SK-N-SH treated with all-trans-retinoic acid at 6 μM for 48 hours (cell line): Measurements from ENCODE around the gene COX4I1.

ENCODE experiments used
- ARNTL ChIP-seq: fragments of 450-650 bp; formaldehyde crosslinking; IDR thresholded peaks from 2 replicates; pipeline ENCODE4 v1.5.0; 2020; ENCODE audit warnings: low read depth, mild to moderate bottlenecking, moderate library complexity, borderline replicate concordance
- PATZ1 ChIP-seq: fragments of 250-450 bp; sonication (Bioruptor Pico); IDR thresholded peaks from 2 replicates; pipeline ENCODE4 v1.8.0; 2020; ENCODE audit warnings: mild to moderate bottlenecking, moderate library complexity, borderline replicate concordance
- RARB ChIP-seq: fragments of 250-450 bp; sonication (Bioruptor Pico); IDR thresholded peaks from 2 replicates; pipeline ENCODE4 v1.8.0; 2021; ENCODE audit warnings: mild to moderate bottlenecking, moderate library complexity
- SNAI2 ChIP-seq: fragments of 250-450 bp; sonication (Bioruptor Pico); IDR thresholded peaks from 2 replicates; pipeline ENCODE4 v1.5.0; 2020; ENCODE audit warnings: mild to moderate bottlenecking, moderate library complexity
- ZFP3 ChIP-seq: fragments of 250-450 bp; sonication (Bioruptor Pico); IDR thresholded peaks from 2 replicates; pipeline ENCODE4 v1.5.0; 2020; ENCODE audit warnings: mild to moderate bottlenecking, moderate library complexity
- ZFP30 ChIP-seq: fragments of 450-650 bp; formaldehyde crosslinking; IDR thresholded peaks from 2 replicates; pipeline ENCODE4 v1.5.0; 2022; ENCODE audit warnings: mild to moderate bottlenecking, moderate library complexity

- no peak for TF ChIP-seq RARB (CRISPR knock-in tag)
- TF ChIP-seq PATZ1 = no peak
- TF ChIP-seq SNAI2 = no peak
- TF ChIP-seq ZFP3 = no peak
- TF ChIP-seq ZFP30 (CRISPR knock-in tag) = no peak
- TF ChIP-seq ARNTL (CRISPR knock-in tag) = no peak
These were observed 21.3 kb downstream of the COX4I1 start for GRCh38 chr16:85820604-85821372.
